NCI-H82 treated with DMSO at 0.1 percent for 48 hours (cell line): ENCODE results near the gene AKIRIN2.
"Not testable (repeated sequence)": the region's sequence is repeated elsewhere in the genome, so short reads cannot be mapped to it uniquely, and the experiment has no call there.

ENCODE experiments used
- DNase-seq: peaks from one replicate; lab custom pipeline; 2025; ENCODE audit not compliant: unreplicated experiment; lab: John Stamatoyannopoulos, UW

Gene AKIRIN2

GRCh38 chr6:87687893-87688292 lies 14.1 kb downstream of the AKIRIN2 start:
- not testable (repeated sequence) for DNase-seq

GRCh38 chr6:87687296-87687695 lies 14.7 kb downstream of the AKIRIN2 start:
- no peak for DNase-seq

GRCh38 chr6:87686636-87687205 lies 15.3 kb downstream of the AKIRIN2 start:
- DNase-seq: not testable (repeated sequence)

GRCh38 chr6:87684895-87685654 lies 17.0 kb downstream of the AKIRIN2 start:
- DNase-seq: no peak

- no peak for DNase-seq
Observed at GRCh38 chr6:87683890-87684289, 18.1 kb downstream of the AKIRIN2 start.

GRCh38 chr6:87682310-87682709 lies 19.7 kb downstream of the AKIRIN2 start:
- DNase-seq: no peak

GRCh38 chr6:87675004-87675681 lies 26.9 kb downstream of the AKIRIN2 start:
- DNase-seq: no peak

- DNase-seq: no peak
Observed at GRCh38 chr6:87674290-87674689, 27.7 kb downstream of the AKIRIN2 start.

- DNase-seq: no peak
Observed at GRCh38 chr6:87673237-87673636, 28.8 kb downstream of the AKIRIN2 start.

GRCh38 chr6:87672641-87673040 lies 29.4 kb downstream of the AKIRIN2 start:
- no peak for DNase-seq

GRCh38 chr6:87671555-87672029 lies 30.4 kb downstream of the AKIRIN2 start:
- DNase-seq: no peak

- DNase-seq: no peak
Observed at GRCh38 chr6:87670707-87671106, 31.3 kb downstream of the AKIRIN2 start.

GRCh38 chr6:87669051-87669450 lies 33.0 kb downstream of the AKIRIN2 start:
- no peak for DNase-seq

GRCh38 chr6:87668013-87668412 lies 34.0 kb downstream of the AKIRIN2 start:
- no peak for DNase-seq

- no peak for DNase-seq
Observed at GRCh38 chr6:87667032-87667431, 35.0 kb downstream of the AKIRIN2 start.

GRCh38 chr6:87664921-87665485 lies 37.0 kb downstream of the AKIRIN2 start:
- no peak for DNase-seq

- no peak for DNase-seq
Observed at GRCh38 chr6:87663434-87663833, 38.6 kb downstream of the AKIRIN2 start.

GRCh38 chr6:87661503-87661902 lies 40.5 kb downstream of the AKIRIN2 start:
- DNase-seq: peak; percentile 67

GRCh38 chr6:87661016-87661415 lies 41.0 kb downstream of the AKIRIN2 start:
- DNase-seq: no peak

- DNase-seq: no peak
Observed at GRCh38 chr6:87660226-87660911, 41.7 kb downstream of the AKIRIN2 start.

- no peak for DNase-seq
Observed at GRCh38 chr6:87658516-87658915, 43.5 kb downstream of the AKIRIN2 start.
